ENCODE data around the gene NDUFB7. TPM values are rescaled to one million over a fixed set of nuclear protein-coding genes. Genes with fewer than 3 reads are reported as not detected.

Gene NDUFB7
- polyA plus RNA-seq, 1 experiment: 97.3 TPM

GRCh38 chr19:14570864-14571527 lies 870 bp downstream of the NDUFB7 start:
- H3K4me3 ChIP-seq (ENCODE audit: low read depth, low read length): peak overlapping the region; percentile 99
- no peak for DNase-seq (ENCODE audit: low read depth, low spot score)
- no peaks in the 10 kb centered on the region for H3K9me3 ChIP-seq (ENCODE audit: control insufficient read depth, insufficient read depth, low read length)
- no peaks in the 10 kb centered on the region for H3K27me3 ChIP-seq (ENCODE audit: control insufficient read depth, insufficient read depth, low read length)
- CTCF ChIA-PET: interaction anchor here (0.6 to 7.5 kb wide), 5 partner anchors 14 to 1897 kb away, joined by 3 to 237 read pairs (median 9); partner anchors contain the start of gene ZNF333
- TF ChIP-seq CTCF (IDR thresholded peaks at IDR 0.05; ENCODE audit: low read depth, low read length): no peak
- H3K27ac ChIP-seq (ENCODE audit: low read depth, low read length): no peak overlapping the region
- POLR2A ChIA-PET: interaction anchor here (0.6 to 1.6 kb wide), 3 partner anchors 119 to 1930 kb away, joined by 3 to 7 read pairs (median 3); partner anchors contain the start of gene ZNF333

DNA sequence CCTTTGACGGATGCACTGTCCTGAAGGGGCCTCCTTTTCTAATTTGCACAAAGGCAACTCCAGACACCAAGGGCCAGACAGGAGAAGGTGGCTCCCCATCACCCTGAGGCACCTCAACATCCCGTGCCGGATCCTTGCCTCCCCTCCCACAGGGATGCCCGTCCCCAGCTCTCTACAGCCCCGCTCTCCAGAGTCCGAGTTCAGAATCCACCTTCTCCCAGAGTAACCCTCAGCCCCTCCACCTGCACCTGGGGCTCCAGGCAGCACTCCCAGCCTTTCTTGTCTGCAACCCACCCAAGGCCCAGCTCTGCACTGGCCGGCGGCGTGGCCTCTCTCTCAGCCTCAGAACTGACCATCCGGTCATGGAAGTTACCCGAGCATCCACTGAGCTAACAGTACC lies 4.8 kb downstream of the NDUFB7 start:
- TF ChIP-seq CTCF (IDR thresholded peaks at IDR 0.05; ENCODE audit: low read depth, low read length): no peak
- CTCF ChIA-PET: interaction anchor here (7.5 kb wide), 1 partner anchor 11 kb away, joined by 69 read pairs; no protein-coding TSS in a partner anchor
- Histone ChIP-seq H3K4me3 (ENCODE audit: low read depth, low read length) (no peak overlapping the region), H3K27me3 (ENCODE audit: control insufficient read depth, insufficient read depth, low read length) (no peaks in the 10 kb centered on the region), H3K9me3 (ENCODE audit: control insufficient read depth, insufficient read depth, low read length) (peaks cover 9% of the 10 kb centered on the region; the same call in 1 of the 2 replicates), H3K27ac (ENCODE audit: low read depth, low read length) (no peak overlapping the region)
- no peak for DNase-seq (ENCODE audit: low read depth, low spot score)
- POLR2A ChIA-PET: no interaction called here

- no peak for TF ChIP-seq CTCF (IDR thresholded peaks at IDR 0.05; ENCODE audit: low read depth, low read length)
- H3K27me3 ChIP-seq (ENCODE audit: control insufficient read depth, insufficient read depth, low read length): no peaks in the 10 kb centered on the region
Observed at GRCh38 chr19:14566712-14567077, 5.2 kb downstream of the NDUFB7 start.

GRCh38 chr19:14565765-14566711 lies 5.8 kb downstream of the NDUFB7 start:
- CTCF ChIA-PET: interaction anchor here (0.6 to 2.2 kb wide), 2 partner anchors 9 to 22 kb away, joined by 3 to 9 read pairs; no protein-coding TSS in a partner anchor
- POLR2A ChIA-PET: no interaction called here
- DNase-seq (ENCODE audit: low read depth, low spot score): no peak

More at GRCh38 chr19:14566712-14567077, 5.2 kb downstream of the NDUFB7 start:
- Histone ChIP-seq H3K9me3 (ENCODE audit: control insufficient read depth, insufficient read depth, low read length) (peaks cover 9% of the 10 kb centered on the region; the same call in 1 of the 2 replicates), H3K27ac (ENCODE audit: low read depth, low read length) (no peak overlapping the region), H3K4me3 (ENCODE audit: low read depth, low read length) (no peak overlapping the region)
- ChIA-PET POLR2A (no interaction called here), CTCF (interaction anchor here (0.6 to 2.2 kb wide), 2 partner anchors 10 to 22 kb away, joined by 3 to 9 read pairs; no protein-coding TSS in a partner anchor)
- no peak for DNase-seq (ENCODE audit: low read depth, low spot score)

More at GRCh38 chr19:14565765-14566711, 5.8 kb downstream of the NDUFB7 start:
- no peak for TF ChIP-seq CTCF (IDR thresholded peaks at IDR 0.05; ENCODE audit: low read depth, low read length)
- H3K4me3 ChIP-seq (ENCODE audit: low read depth, low read length): no peak overlapping the region
- no peaks in the 10 kb centered on the region for H3K27me3 ChIP-seq (ENCODE audit: control insufficient read depth, insufficient read depth, low read length)
- H3K9me3 ChIP-seq (ENCODE audit: control insufficient read depth, insufficient read depth, low read length): peaks cover 9% of the 10 kb centered on the region; the same call in 1 of the 2 replicates
- no peak overlapping the region for H3K27ac ChIP-seq (ENCODE audit: low read depth, low read length)

Measured in AG04450 (cell line).